Tibial nerve (tissue), 4 donors: ENCODE measurements around the gene NACC1. TPM values are rescaled to one million over a fixed set of nuclear protein-coding genes. Genes with fewer than 3 reads are reported as not detected.

Experiments
- DNase-seq, 2 donors: peaks; one replicate each; pipeline ENCODE4 v3.0.0-alpha.2; 2019; ENCODE audit warnings: low spot score in 2 of 2
- H3K27ac ChIP-seq, 4 donors: fragments of 200-600 bp; sonication (generic) in 3 of 4; one replicate each; pipeline ENCODE4 v1.5.1; 2017 to 2019; ENCODE audit warnings: mild to moderate bottlenecking in 1 of 4
- H3K27me3 ChIP-seq, 2 donors: fragments of 200-600 bp; sonication (generic) in 1 of 2; one replicate each; pipeline versions ENCODE4 v1.5.1 to v1.6.0; 2017 to 2019
- H3K36me3 ChIP-seq, 3 donors: fragments of 200-600 bp; sonication (generic); one replicate each; pipeline ENCODE4 v1.5.1; 2018 to 2019
- H3K4me1 ChIP-seq, 4 donors: fragments of 200-600 bp; sonication (generic) in 3 of 4; one replicate each; pipeline ENCODE4 v1.5.1; 2017 to 2019
- H3K4me3 ChIP-seq, 4 donors: fragments of 200-600 bp; sonication (generic) in 3 of 4; one replicate each; pipeline ENCODE4 v1.5.1; 2017 to 2019; ENCODE audit warnings: mild to moderate bottlenecking in 1 of 4, moderate library complexity in 1 of 4
- H3K9me3 ChIP-seq, 4 donors: fragments of 200-600 bp; sonication (generic) in 3 of 4; one replicate each; pipeline ENCODE4 v1.5.1; 2017 to 2019
- CTCF ChIP-seq, 5 experiments: fragments of 200-600 bp in 3 of 5; fragments of 450-650 bp in 2 of 5; sonication (generic) in 3 of 5; IDR thresholded peaks; one replicate each; pipeline ENCODE4 v1.5.1; 2016 to 2019; ENCODE audit warnings: antibody characterized with exemption in 5 of 5, mild to moderate bottlenecking in 3 of 5, moderate library complexity in 2 of 5
- EP300 ChIP-seq, 2 donors: sonication (generic); formaldehyde crosslinking; IDR thresholded peaks; one replicate each; pipeline ENCODE4 v1.6.1; 2017; ENCODE audit warnings: antibody characterized with exemption in 2 of 2, mild to moderate bottlenecking in 1 of 2
- POLR2A ChIP-seq, 2 donors: fragments of 450-650 bp; IDR thresholded peaks; one replicate each; pipeline ENCODE4 v1.6.1; 2017; ENCODE audit warnings: antibody characterized with exemption in 2 of 2, mild to moderate bottlenecking in 2 of 2, moderate library complexity in 2 of 2
- WGBS, 2 donors: methylation state at CpG; one replicate each; pipeline ENCODE4 v1.1.5; 2018; 5-methylcytosine and 5-hydroxymethylcytosine counted together
- total RNA-seq, 4 donors: library from RNA; depleted of rRNA; stranded (reverse); fragments of >200 nt; gene quantifications; one replicate each; pipeline ENCODE4 v1.1.0, GENCODE V29; 2016

Gene NACC1
- total RNA-seq, 4 donors from 2014 or later: 15.3 to 37.1 (median 25.8) TPM

- H3K4me1 ChIP-seq: peaks cover 0 to 89% (median 68%) of the 10 kb centered on the region in 4 donors
- H3K9me3 ChIP-seq: no peaks in the 10 kb centered on the region
- TF ChIP-seq POLR2A (IDR thresholded peaks at IDR 0.05) (no peak), CTCF (IDR thresholded peaks at IDR 0.05) (no peak), EP300 (IDR thresholded peaks at IDR 0.05) (no peak)
- WGBS, 2 donors: 35 to 79% methylated on average over 4 to 10 of the region's 14 CpGs
- no peak for DNase-seq
- H3K4me3 ChIP-seq: no peak overlapping the region
- H3K27ac ChIP-seq: peak overlapping the region; percentile 72 to 88 (median 82)
- H3K36me3 ChIP-seq: peaks cover 0 to 32% (median 0%) of the 10 kb centered on the region in 3 donors
- no peaks in the 10 kb centered on the region for H3K27me3 ChIP-seq
These were observed 25.3 kb upstream of the NACC1 start for GRCh38 chr19:13092606-13093235.

- WGBS, 2 donors: 17 to 36% methylated on average over 6 to 12 of the region's 12 CpGs
- Histone ChIP-seq H3K4me3 (no peak overlapping the region), H3K36me3 (peaks cover 0 to 23% (median 0%) of the 10 kb centered on the region in 3 donors), H3K9me3 (no peaks in the 10 kb centered on the region), H3K27me3 (no peaks in the 10 kb centered on the region), H3K27ac (peak overlapping the region; percentile 72 to 88 (median 82)), H3K4me1 (peaks cover 0 to 97% (median 74%) of the 10 kb centered on the region in 4 donors)
- peak; percentile 60 to 70 for DNase-seq
- peak; percentile 87 to 99 (median 98) for TF ChIP-seq CTCF (IDR thresholded peaks at IDR 0.05)
- no peak for TF ChIP-seq POLR2A (IDR thresholded peaks at IDR 0.05)
- no peak for TF ChIP-seq EP300 (IDR thresholded peaks at IDR 0.05)
These were observed 24.5 kb upstream of the NACC1 start for GRCh38 chr19:13093407-13094105.

- TF ChIP-seq POLR2A (IDR thresholded peaks at IDR 0.05) (no peak), CTCF (IDR thresholded peaks at IDR 0.05) (peak in 1 of 5 experiments; percentile 1), EP300 (IDR thresholded peaks at IDR 0.05) (no peak)
- Histone ChIP-seq H3K4me3 (no peak overlapping the region), H3K4me1 (peaks cover 0 to 98% (median 80%) of the 10 kb centered on the region in 4 donors), H3K36me3 (peaks cover 0 to 21% (median 0%) of the 10 kb centered on the region in 3 donors), H3K27me3 (no peaks in the 10 kb centered on the region), H3K9me3 (no peaks in the 10 kb centered on the region), H3K27ac (peak overlapping the region; percentile 72 to 88 (median 82))
- WGBS, 2 donors: 26 to 29% methylated on average over 5 of the region's 5 CpGs
- DNase-seq: no peak
These were observed 24.0 kb upstream of the NACC1 start for GRCh38 chr19:13094106-13094504.

- no peaks in the 10 kb centered on the region for H3K9me3 ChIP-seq
- 40 to 56% methylated on average over 16 of the region's 16 CpGs for WGBS, 2 donors
- peaks cover 0 to 92% (median 80%) of the 10 kb centered on the region in 4 donors for H3K4me1 ChIP-seq
- DNase-seq: no peak
- H3K4me3 ChIP-seq: peak overlapping the region in 2 of 4 donors; percentile 35 to 40
- TF ChIP-seq EP300 (IDR thresholded peaks at IDR 0.05): no peak
- TF ChIP-seq CTCF (IDR thresholded peaks at IDR 0.05): no peak
- peak in 1 of 2 donors; percentile 2 for TF ChIP-seq POLR2A (IDR thresholded peaks at IDR 0.05)
- H3K27ac ChIP-seq: peak overlapping the region; percentile 72 to 88 (median 82)
- H3K27me3 ChIP-seq: no peaks in the 10 kb centered on the region
- H3K36me3 ChIP-seq: peaks cover 0 to 13% (median 0%) of the 10 kb centered on the region in 3 donors
These were observed 23.2 kb upstream of the NACC1 start for GRCh38 chr19:13094771-13095392.
